HepG2 (cell line): ENCODE measurements around the gene TTC17.

ENCODE experiments used
- ELF4 ChIP-seq: sonication (generic); formaldehyde crosslinking; IDR thresholded peaks from 2 replicates; pipeline ENCODE4 v1.5.0; 2020; ENCODE audit warnings: missing genetic modification reagents, mild to moderate bottlenecking, moderate library complexity, borderline replicate concordance
- HCFC1 ChIP-seq: fragments of 150-350 bp; IDR thresholded peaks from 2 replicates; pipeline ENCODE4 v1.6.1; 2014; ENCODE audit warnings: low read depth, low read length
- HES4 ChIP-seq: sonication (generic); formaldehyde crosslinking; IDR thresholded peaks from 2 replicates; pipeline ENCODE4 v1.9.0; 2021; ENCODE audit warnings: mild to moderate bottlenecking, missing genetic modification reagents, borderline replicate concordance
- POLR2A ChIP-seq, 2 experiments: IDR thresholded peaks; 2 replicates each; pipeline ENCODE4 v1.6.1; 2011; ENCODE audit warnings: low read depth in 2 of 2, low read length in 2 of 2, mild to moderate bottlenecking in 1 of 2, moderate library complexity in 1 of 2; ENCODE audit not compliant: insufficient read depth in 1 of 2
- POLR2AphosphoS5 ChIP-seq: IDR thresholded peaks from 2 replicates; pipeline ENCODE4 v1.6.1; 2012; ENCODE audit warnings: low read depth, low read length
- TCF7 ChIP-seq: sonication (generic); IDR thresholded peaks from 2 replicates; pipeline ENCODE4 v1.6.1; 2016; ENCODE audit warnings: antibody characterized with exemption, low read depth
- TCF7L2 ChIP-seq: IDR thresholded peaks from 2 replicates; pipeline ENCODE4 v1.6.1; 2011; ENCODE audit warnings: mild to moderate bottlenecking, low read depth, low read length, moderate library complexity
- ZNF121 ChIP-seq: sonication (generic); formaldehyde crosslinking; IDR thresholded peaks from 2 replicates; pipeline ENCODE4 v1.5.0; 2020; ENCODE audit warnings: mild to moderate bottlenecking, missing genetic modification reagents
- ZNF629 ChIP-seq: sonication (generic); formaldehyde crosslinking; conservative IDR thresholded peaks from 2 replicates; pipeline ENCODE4 v1.5.0; 2020; ENCODE audit warnings: missing genetic modification reagents
- ZSCAN29 ChIP-seq: sonication (generic); formaldehyde crosslinking; conservative IDR thresholded peaks from 2 replicates; pipeline ENCODE4 v1.4.0; 2020; ENCODE audit warnings: mild to moderate bottlenecking, missing genetic modification reagents
- ZZZ3 ChIP-seq: sonication (generic); formaldehyde crosslinking; IDR thresholded peaks from 2 replicates; pipeline ENCODE4 v1.4.0; 2020; ENCODE audit warnings: missing genetic modification reagents, mild to moderate bottlenecking, borderline replicate concordance
- TF ChIP-seq, protein P1 (sequence below): sonication (generic); formaldehyde crosslinking; IDR thresholded peaks from 2 replicates; pipeline ENCODE4 v1.5.0; 2020; ENCODE audit warnings: mild to moderate bottlenecking, missing genetic modification reagents, moderate library complexity

DNA sequence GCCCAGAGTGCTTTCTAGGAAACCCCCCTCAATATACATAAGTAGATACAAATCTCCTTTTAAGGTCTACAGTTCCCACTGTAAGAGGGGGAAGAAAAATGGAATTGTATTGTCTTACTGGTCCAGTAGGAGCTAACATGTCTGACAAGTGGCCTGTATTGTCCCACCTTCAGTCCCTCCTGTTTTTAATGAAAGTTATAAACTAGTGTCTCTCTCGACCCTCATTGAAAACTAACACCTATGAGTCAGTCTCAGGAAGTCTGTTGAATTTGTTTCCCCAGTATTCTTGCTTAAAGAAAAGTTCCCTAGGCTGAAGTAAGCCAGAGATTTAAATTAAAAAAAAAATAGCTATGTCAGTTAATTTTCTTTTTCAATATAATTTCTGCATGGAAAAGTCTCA lies 69.3 kb downstream of the TTC17 start:
- TF ChIP-seq, protein P1, sequence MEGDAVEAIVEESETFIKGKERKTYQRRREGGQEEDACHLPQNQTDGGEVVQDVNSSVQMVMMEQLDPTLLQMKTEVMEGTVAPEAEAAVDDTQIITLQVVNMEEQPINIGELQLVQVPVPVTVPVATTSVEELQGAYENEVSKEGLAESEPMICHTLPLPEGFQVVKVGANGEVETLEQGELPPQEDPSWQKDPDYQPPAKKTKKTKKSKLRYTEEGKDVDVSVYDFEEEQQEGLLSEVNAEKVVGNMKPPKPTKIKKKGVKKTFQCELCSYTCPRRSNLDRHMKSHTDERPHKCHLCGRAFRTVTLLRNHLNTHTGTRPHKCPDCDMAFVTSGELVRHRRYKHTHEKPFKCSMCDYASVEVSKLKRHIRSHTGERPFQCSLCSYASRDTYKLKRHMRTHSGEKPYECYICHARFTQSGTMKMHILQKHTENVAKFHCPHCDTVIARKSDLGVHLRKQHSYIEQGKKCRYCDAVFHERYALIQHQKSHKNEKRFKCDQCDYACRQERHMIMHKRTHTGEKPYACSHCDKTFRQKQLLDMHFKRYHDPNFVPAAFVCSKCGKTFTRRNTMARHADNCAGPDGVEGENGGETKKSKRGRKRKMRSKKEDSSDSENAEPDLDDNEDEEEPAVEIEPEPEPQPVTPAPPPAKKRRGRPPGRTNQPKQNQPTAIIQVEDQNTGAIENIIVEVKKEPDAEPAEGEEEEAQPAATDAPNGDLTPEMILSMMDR (CRISPR knock-in tag), result no peak
- TF ChIP-seq ELF4 (CRISPR knock-in tag), result no peak
- no peak for TF ChIP-seq ZNF629
- TF ChIP-seq ZSCAN29, result no peak
- TF ChIP-seq TCF7, result no peak
- no peak for TF ChIP-seq TCF7L2
- TF ChIP-seq POLR2AphosphoS5, result no peak
- no peak for TF ChIP-seq ZZZ3 (CRISPR knock-in tag)
- no peak for TF ChIP-seq POLR2A (IDR thresholded peaks at IDR 0.05; ENCODE audit: insufficient read depth in 1 of 2, low read depth in 2 of 2, low read length in 2 of 2)
- no peak for TF ChIP-seq HCFC1
- TF ChIP-seq HES4, result no peak
- no peak for TF ChIP-seq ZNF121 (CRISPR knock-in tag)
